ENCODE measurements around the gene ARAF.
A peak's percentile ranks its signal among the peaks of the same experiment; 100 is the strongest.

ARAF gene

DNA sequence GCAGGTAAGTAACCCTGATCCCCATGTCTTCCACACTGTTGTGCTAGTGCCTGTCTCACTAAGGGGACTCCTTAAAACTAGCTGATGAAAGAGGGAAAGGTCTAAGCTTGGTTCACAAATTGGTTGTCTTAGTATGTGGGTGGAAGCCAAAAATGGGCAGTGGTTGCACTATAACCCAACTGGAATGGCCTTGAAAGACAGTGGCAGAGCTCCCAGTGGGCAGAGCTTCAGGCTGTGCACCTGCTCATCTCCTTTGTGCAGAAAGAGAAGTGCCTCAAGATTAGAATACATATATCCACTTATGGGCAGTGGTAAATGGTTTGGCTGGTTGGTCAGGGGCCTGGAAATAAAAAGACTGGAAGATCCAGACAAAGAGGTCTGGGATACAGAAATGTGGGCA is 51.4 kb downstream of the ARAF start:
- H3K4me3 ChIP-seq = no peak overlapping the region

DNA sequence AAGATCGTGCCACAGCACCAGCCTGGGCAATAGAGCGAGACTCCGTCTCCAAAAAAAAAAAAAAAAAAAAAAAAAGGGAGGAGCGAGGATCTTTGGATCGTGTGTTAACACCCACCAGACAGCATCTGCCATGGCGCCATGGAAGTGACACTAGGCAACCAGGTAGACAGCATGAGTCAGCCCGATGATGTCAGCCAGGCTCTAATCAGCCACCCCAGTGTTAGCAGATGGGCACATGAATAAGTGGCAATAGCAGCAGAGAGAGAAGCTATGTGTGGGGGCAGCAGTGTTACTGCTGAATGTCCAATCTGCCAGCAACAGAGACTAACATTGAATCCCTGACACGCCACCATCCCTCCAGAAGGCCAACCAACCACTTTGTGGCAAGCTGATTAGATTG is 52.1 kb downstream of the ARAF start:
- TF ChIP-seq, protein P1, sequence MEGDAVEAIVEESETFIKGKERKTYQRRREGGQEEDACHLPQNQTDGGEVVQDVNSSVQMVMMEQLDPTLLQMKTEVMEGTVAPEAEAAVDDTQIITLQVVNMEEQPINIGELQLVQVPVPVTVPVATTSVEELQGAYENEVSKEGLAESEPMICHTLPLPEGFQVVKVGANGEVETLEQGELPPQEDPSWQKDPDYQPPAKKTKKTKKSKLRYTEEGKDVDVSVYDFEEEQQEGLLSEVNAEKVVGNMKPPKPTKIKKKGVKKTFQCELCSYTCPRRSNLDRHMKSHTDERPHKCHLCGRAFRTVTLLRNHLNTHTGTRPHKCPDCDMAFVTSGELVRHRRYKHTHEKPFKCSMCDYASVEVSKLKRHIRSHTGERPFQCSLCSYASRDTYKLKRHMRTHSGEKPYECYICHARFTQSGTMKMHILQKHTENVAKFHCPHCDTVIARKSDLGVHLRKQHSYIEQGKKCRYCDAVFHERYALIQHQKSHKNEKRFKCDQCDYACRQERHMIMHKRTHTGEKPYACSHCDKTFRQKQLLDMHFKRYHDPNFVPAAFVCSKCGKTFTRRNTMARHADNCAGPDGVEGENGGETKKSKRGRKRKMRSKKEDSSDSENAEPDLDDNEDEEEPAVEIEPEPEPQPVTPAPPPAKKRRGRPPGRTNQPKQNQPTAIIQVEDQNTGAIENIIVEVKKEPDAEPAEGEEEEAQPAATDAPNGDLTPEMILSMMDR (IDR thresholded peaks at IDR 0.05) = no peak
- intact Hi-C loops (cut with DNase I; ENCODE audit: low total_unique reads) = no loop called here
- H3K4me1 ChIP-seq = no peaks in the 10 kb centered on the region
- no peaks in the 10 kb centered on the region for H3K36me3 ChIP-seq
- H3K27me3 ChIP-seq = no peaks in the 10 kb centered on the region
- H3K9me3 ChIP-seq = no peaks in the 10 kb centered on the region
- H3K27ac ChIP-seq = no peak overlapping the region
- no peak overlapping the region for H3K4me3 ChIP-seq
- no peak for DNase-seq

More for the DNA sequence above, 51.4 kb downstream of the ARAF start:
- TF ChIP-seq, protein P1 (IDR thresholded peaks at IDR 0.05) = no peak
- Histone ChIP-seq H3K27ac (no peak overlapping the region), H3K36me3 (no peaks in the 10 kb centered on the region), H3K4me1 (no peaks in the 10 kb centered on the region), H3K27me3 (no peaks in the 10 kb centered on the region), H3K9me3 (no peaks in the 10 kb centered on the region)
- DNase-seq = no peak
- intact Hi-C loops (cut with DNase I; ENCODE audit: low total_unique reads) = no loop called here

DNA sequence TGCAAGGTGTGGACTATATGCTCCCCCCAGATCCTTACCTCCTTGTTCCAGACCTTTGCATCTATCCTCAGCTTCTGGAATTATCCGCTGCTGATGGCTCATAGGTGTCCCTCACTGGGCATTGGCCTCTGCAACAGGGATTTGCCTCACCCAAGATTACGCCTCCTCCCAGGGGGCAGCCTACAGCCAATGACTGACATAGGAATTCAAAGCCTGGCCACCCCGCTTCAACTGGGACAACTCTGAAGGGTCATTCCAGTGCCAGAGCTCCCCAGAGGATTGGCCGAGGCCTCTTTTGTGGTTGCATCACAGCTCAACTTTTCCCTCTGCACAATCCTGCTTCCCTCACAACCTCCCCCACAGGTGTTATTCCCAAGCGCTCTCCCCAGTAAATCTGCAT is 53.6 kb downstream of the ARAF start:
- Histone ChIP-seq H3K9me3 (no peaks in the 10 kb centered on the region), H3K27ac (no peak overlapping the region), H3K4me1 (peaks cover 0 to 4% (median 4%) of the 10 kb centered on the region in 4 donors), H3K27me3 (no peaks in the 10 kb centered on the region), H3K36me3 (no peaks in the 10 kb centered on the region), H3K4me3 (no peak overlapping the region)
- intact Hi-C loops (cut with DNase I; ENCODE audit: low total_unique reads) = no loop called here
- DNase-seq = no peak
- TF ChIP-seq, protein P1 (IDR thresholded peaks at IDR 0.05) = no peak

DNA sequence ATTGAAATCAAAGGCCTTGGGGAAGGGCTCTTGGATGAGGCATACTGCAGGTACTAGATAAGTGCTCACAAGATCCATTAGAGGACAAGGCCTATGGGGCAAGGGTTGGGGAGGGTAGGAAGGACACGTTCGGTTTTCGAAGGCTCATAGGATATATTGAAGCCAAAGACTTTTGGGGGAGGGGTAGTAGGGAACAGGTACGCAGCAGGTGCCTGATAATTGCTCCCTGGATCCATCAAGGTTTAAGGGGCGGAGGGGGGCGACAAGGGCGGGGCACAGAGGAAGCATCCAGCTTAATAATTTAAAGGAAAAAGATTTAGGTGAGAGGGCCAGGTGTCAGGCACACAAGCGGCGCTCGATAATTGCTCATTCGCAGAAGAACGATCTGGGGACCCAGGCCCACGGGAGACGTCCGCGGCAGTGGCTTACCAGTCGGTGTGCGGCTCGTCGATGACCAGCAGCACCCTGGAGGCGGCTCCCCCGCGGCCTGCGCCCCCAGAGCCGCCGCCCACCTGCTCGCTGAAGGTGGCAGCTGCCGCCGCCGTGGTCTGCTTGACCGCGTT is 58.0 kb downstream of the ARAF start:
- intact Hi-C loops (cut with DNase I; ENCODE audit: low total_unique reads) = no loop called here
- no peaks in the 10 kb centered on the region for H3K36me3 ChIP-seq
- no peaks in the 10 kb centered on the region for H3K9me3 ChIP-seq
- DNase-seq = no peak
- peak overlapping the region in 1 of 2 donors; percentile 43 for H3K4me3 ChIP-seq
- H3K4me1 ChIP-seq = peaks cover 0 to 12% (median 5%) of the 10 kb centered on the region in 4 donors
- no peak overlapping the region for H3K27ac ChIP-seq
- TF ChIP-seq, protein P1 (IDR thresholded peaks at IDR 0.05) = no peak
- H3K27me3 ChIP-seq = peaks cover 0 to 7% of the 10 kb centered on the region in 2 donors

DNA sequence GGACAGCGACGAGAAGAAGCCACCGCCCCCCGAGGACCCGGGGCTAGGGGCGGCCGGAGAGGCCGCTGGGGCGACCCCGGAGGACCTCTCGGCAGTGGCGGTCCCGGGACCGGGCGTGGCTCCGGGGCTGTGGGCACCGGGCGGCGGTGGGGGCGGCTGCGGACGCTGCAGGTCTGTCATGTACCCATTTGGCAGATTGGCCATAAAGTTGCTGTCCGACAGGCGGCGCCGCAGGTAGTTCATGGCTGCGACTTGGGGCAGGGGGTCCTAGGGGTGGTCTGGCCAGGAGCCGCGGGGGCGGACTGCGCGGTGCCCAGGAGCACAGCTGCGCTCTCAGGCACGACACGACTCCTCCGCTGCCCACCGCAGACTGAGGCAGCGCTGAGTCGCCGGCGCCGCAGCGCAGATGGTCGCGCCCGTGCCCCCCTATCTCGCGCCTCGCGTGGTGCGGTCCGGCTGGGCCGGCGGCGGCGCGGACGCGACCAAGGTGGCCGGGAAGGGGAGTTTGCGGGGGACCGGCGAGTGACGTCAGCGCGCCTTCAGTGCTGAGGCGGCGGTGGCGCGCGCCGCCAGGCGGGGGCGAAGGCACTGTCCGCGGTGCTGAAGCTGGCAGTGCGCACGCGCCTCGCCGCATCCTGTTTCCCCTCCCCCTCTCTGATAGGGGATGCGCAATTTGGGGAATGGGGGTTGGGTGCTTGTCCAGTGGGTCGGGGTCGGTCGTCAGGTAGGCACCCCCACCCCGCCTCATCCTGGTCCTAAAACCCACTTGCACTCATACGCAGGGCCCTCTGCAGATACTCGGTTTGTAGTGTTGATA is 58.7 kb downstream of the ARAF start, which contains the start of gene SYN1:
Gene SYN1, minus strand, starts transcription at position 372 of the 817 bp plus-strand sequence. Its CDS starts 129 bp downstream, at position 243.
- H3K9me3 ChIP-seq = no peaks in the 10 kb centered on the region
- no peaks in the 10 kb centered on the region for H3K36me3 ChIP-seq
- TF ChIP-seq, protein P1 (IDR thresholded peaks at IDR 0.05) = peak in 1 of 2 experiments; percentile 11
- H3K4me3 ChIP-seq = peak within 1 kb of the TSS in 1 of 2 donors; percentile 43
- no peak within 1 kb of the TSS for H3K27ac ChIP-seq
- peaks cover 0 to 7% of the 10 kb centered on the region in 2 donors for H3K27me3 ChIP-seq
- DNase-seq = peak; percentile 55 to 80
- intact Hi-C loops (cut with DNase I; ENCODE audit: low total_unique reads) = no loop called here
- H3K4me1 ChIP-seq = peaks cover 0 to 12% (median 5%) of the 10 kb centered on the region in 4 donors

Measured in tibial artery (tissue), 4 donors.